Left lobe of liver (tissue), 2 donors: ENCODE results near the gene TMEM176B. TPM values are rescaled to one million over a fixed set of nuclear protein-coding genes. Genes with fewer than 3 reads are reported as not detected.
A peak's percentile ranks its signal among the peaks of the same experiment; 100 is the strongest.
"Not testable (repeated sequence)": the region's sequence is repeated elsewhere in the genome, so short reads cannot be mapped to it uniquely, and the experiment has no call there.

ENCODE experiments used
- ATAC-seq: fragments of 200-7000 bp; cut with Tn5 transposase; one replicate; pipeline ENCODE4 v1.9.1; 2020; ENCODE audit warnings: mild to moderate bottlenecking, moderate library complexity
- DNase-seq: peaks from one replicate; pipeline ENCODE4 v3.0.0-alpha.2; 2020; ENCODE audit warnings: low spot score
- total RNA-seq: library from RNA; stranded (reverse); gene quantifications from one replicate; pipeline ENCODE4 v1.2.1, GENCODE V29; 2021
- donor health status: DM: no; HTN: no; CAD: no; lungs with moderate emphysema.
- donor health status: DM: no; HTN: yes; CAD: no.

The TMEM176B gene
- total RNA-seq, 1 donor from 2014 or later: 906 TPM

GRCh38 chr7:150791746-150792452, 8.3 kb downstream of the TMEM176B start:
- DNase-seq (no peak), ATAC-seq (no peak)

DNA sequence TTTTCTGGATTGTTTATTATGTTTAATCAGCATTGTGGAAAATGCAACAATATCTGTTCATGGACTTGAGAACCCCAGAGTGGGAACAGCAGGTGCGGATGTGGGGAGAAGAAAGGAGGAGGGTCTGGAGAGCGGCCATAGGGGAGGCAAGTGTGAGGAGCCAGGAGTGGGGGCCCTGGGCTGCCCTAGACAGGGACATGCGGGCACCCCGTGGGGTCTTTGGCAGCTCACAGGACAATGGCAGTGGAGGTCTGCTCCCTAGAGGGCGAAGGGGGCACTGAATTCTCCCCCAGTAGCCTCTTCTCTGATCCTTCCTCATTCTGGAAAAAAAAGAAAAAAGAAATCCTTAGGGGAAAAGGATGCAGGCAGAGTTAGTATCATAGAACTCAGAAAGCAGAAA, 8.9 kb downstream of the TMEM176B start:
- DNase-seq: no peak
- ATAC-seq: no peak

GRCh38 chr7:150790416-150791075, 9.6 kb downstream of the TMEM176B start:
- no peak for DNase-seq

GRCh38 chr7:150788474-150789269, 11.5 kb downstream of the TMEM176B start:
- DNase-seq: no peak

More at GRCh38 chr7:150790416-150791075, 9.6 kb downstream of the TMEM176B start:
- ATAC-seq: no peak

DNA sequence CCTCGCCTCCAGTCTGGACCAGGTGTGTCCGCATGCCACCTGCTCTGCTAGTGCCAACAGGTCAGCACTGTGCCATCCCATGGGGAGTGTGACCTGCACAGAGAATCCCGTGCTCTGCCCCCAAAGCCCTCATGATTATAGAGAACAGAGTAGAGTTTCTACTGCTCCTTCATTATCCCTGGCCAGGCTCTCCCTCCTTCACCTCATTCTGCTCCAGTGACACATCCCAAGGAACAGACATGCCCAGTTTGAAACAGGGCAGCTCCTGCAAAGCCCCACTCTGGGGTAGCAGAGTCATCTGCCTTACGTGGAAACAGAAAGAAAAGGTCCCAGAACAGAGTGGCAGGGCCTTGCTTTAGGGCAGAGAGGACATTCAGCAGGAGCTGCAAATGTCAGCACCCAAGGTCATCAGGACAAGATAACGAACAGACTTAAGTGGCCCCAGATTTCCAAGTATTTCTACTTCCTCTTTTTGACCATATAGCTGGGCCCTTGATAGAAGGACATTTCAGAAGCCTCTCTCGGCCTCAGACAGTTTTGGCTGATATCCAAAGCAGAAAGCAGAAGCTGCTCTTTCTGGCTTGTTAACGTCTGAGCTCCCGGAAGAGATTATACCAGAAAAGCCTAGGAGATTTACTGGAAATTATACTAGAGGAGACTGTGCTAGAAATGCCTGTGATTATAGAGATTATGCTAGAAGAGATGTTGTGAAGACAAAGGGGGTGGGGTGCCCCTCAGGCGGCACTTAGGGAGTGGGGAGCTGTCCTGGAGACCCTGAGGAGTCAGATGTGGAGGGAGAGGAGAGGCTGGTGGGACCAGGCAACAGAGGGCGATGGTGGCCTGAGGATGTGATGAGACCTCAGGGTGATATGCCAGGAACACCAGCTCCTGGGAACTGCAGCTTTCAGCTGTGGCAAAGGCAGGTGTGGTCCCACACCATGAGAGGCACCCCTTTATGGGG, 12.6 kb downstream of the TMEM176B start:
- no peak for DNase-seq
- peak; percentile 3 for ATAC-seq

More at GRCh38 chr7:150788474-150789269, 11.5 kb downstream of the TMEM176B start:
- no peak for ATAC-seq

GRCh38 chr7:150784954-150785353, 15.2 kb downstream of the TMEM176B start:
- ATAC-seq: peak; percentile 79
- DNase-seq: peak; percentile 80

- DNase-seq (peak; percentile 72), ATAC-seq (peak; percentile 60)
Observed at GRCh38 chr7:150784120-150784736, 15.9 kb downstream of the TMEM176B start.

- ATAC-seq (no peak), DNase-seq (no peak)
Observed at GRCh38 chr7:150781961-150782360, 18.2 kb downstream of the TMEM176B start.

DNA sequence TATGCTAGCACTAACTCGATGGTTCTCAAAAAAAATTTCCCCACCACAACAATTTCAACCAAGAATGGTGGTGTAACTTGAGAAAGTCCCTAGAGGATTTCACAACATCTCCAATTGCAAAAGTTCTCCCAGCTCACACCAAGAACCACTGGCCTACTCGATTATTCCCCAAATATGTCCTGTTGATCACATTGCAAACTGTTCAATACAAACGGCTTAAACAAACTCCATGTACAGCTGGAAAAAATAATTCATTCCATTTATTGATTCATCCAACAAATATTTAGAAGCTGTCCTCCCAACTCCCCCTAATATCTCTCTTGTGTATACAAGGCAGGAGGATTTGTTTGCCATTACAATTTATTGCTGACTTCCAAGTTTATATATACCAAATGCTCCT, 19.1 kb downstream of the TMEM176B start:
- ATAC-seq: no peak
- DNase-seq: no peak

DNA sequence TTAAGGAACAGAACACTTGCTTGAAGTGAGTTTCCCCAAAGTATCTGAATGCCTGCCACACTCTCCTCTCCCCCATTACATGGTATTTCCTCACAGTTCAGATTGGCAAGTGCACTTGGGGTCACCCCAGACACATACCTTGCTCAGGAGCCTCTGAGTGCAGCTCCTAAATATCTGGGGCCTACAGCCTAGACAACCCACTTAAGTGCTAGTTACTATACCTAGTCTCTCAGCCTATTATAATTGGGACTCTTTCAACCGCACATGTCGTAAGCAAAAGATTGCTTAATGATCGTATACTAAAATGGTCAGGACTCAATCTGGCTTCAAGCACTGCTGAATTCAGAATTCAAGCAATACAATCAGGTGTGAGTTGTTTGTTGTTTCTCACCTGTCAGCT, 19.9 kb downstream of the TMEM176B start:
- no peak for DNase-seq
- ATAC-seq: peak; percentile 9

GRCh38 chr7:150778738-150779301, 21.3 kb downstream of the TMEM176B start:
- ATAC-seq (peak; percentile 84), DNase-seq (peak; percentile 91)

GRCh38 chr7:150778014-150778737, 22.0 kb downstream of the TMEM176B start:
- peak; percentile 78 for DNase-seq
- peak; percentile 77 for ATAC-seq

DNA sequence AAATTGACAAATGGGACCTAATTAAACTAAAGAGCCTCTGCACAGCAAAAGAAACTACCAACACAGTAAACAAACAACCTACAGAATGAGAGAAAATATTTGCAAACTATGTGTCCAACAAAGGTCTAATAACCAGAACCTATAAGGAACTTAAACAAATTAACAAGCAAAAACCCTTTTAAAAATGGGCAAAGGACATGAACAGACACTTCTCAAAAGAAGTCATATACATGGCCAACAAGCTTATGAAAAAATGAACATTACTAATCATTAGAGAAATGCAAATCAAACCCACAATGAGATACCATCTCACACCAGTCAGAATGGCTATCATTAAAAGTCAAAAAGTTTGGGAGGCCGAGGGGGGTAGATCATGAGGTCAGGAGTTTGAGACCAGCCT, 26.0 kb downstream of the TMEM176B start:
- not testable (repeated sequence) for DNase-seq, ATAC-seq

- DNase-seq: peak; percentile 87
- peak; percentile 75 for ATAC-seq
Observed at GRCh38 chr7:150769768-150770167, 30.4 kb downstream of the TMEM176B start.

DNA sequence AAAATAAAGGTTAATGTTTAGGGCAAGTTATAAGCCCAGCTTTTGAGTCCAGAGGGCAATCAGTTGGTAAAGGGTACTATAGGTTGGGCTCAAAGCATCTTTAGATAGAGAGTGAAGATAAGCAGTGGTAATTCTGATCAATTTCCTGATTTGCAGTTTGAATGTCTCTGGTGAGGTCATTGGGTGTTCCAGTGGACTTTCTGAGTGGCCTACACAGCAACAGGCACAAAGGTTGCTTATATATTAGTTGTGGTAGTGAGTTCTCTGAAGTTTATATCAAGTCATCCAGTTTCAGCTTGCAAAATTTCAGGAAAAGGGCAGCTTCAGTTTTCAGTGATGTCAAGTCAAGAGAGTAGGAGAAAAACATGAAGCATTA, 33.8 kb downstream of the TMEM176B start:
- ATAC-seq (peak; percentile 9), DNase-seq (no peak)

DNA sequence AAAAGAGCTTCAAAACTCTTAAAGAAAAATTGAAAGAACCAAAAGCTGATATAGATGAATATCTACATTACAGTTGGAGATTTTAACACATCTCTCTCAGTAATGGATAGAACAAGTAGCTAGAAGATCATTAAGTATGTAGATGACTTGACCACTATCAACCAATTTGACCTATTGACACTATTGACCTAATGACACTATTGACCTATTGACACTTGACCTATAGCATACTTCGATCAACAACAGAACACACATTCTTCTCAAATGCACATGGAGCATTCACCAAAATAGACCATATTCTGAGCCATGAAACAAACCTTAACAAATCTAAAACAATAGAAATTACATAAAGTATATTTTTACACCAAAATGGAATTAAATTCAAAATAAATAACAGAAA, 40.7 kb downstream of the TMEM176B start:
- DNase-seq (no peak), ATAC-seq (no peak)

GRCh38 chr7:150756858-150757257, 43.3 kb downstream of the TMEM176B start:
- ATAC-seq (peak; percentile 86), DNase-seq (no peak)

DNA sequence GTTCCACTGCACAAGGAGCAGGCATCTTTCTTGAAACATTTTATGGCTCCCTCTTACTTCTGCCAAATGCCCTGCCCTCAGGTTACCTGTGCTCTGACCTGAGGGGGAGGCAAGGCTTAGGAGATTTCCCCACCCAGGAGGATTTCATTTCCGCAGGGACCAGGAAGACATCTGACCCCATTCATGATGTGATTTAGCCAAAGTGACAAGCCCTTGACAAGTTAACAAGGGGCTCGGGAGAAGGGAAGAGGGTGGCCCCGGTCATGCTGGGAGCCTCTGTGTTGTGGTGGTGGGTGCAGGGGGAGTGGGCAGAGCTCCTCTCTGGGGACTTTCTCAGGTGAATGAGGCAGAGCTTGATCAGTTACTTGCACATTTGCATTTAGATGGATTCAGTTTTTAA, 44.0 kb downstream of the TMEM176B start:
- no peak for ATAC-seq
- no peak for DNase-seq
